Stimulated activated naive CD8-positive, alpha-beta T cell treated with anti-CD3 and anti-CD28 coated beads, Interleukin-15, Interleukin-2, amounts not matched to agents 100 ng/mL and 50 ng/mL, for 24 hours (primary cell): Measurements from ENCODE around the gene MRPS11.
"Not testable (repeated sequence)": the region's sequence is repeated elsewhere in the genome, so short reads cannot be mapped to it uniquely, and the experiment has no call there.

ENCODE experiments used
- H3K27ac Mint-ChIP-seq: one replicate; pipeline ENCODE4 v1.8.0; 2021; ENCODE audit warnings: mild to moderate bottlenecking, mixed read lengths
- H3K27me3 Mint-ChIP-seq: one replicate; pipeline ENCODE4 v1.8.0; 2021; ENCODE audit warnings: mixed read lengths
- H3K36me3 Mint-ChIP-seq: one replicate; pipeline ENCODE4 v1.8.0; 2021; ENCODE audit warnings: low read depth, mixed read lengths
- H3K4me1 Mint-ChIP-seq: one replicate; pipeline ENCODE4 v1.8.0; 2021; ENCODE audit warnings: low read depth, mixed read lengths
- H3K4me3 Mint-ChIP-seq: one replicate; pipeline ENCODE4 v1.8.0; 2021; ENCODE audit warnings: mild to moderate bottlenecking, mixed read lengths
- H3K9me3 Mint-ChIP-seq: one replicate; pipeline ENCODE4 v1.8.0; 2021; ENCODE audit warnings: mixed read lengths

Gene MRPS11

DNA sequence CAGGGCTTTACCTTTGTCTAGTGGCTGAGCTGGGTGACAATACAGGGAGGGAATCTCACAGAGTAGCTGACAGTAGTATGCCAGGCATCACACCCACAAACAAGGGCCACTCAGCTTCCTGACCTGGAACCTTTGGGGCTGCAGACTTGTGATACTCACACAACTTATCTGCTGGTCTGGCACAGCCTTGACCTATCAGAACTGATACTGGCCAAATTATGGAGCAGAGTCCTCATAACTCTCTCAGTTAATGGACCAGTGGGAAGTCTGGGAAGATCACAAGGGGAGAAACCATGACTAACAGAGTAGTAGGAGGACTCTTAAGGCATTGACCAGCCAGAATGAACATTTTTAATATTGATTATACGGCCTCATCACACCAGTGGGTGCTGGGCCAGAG is 19.8 kb upstream of the MRPS11 start:
- Mint-ChIP-seq H3K9me3 (peaks cover 7% of the 10 kb centered on the region), H3K27ac (no peak overlapping the region), H3K36me3 (no peaks in the 10 kb centered on the region), H3K4me1 (peaks cover 4% of the 10 kb centered on the region), H3K4me3 (no peak overlapping the region), H3K27me3 (peaks cover 21% of the 10 kb centered on the region)

DNA sequence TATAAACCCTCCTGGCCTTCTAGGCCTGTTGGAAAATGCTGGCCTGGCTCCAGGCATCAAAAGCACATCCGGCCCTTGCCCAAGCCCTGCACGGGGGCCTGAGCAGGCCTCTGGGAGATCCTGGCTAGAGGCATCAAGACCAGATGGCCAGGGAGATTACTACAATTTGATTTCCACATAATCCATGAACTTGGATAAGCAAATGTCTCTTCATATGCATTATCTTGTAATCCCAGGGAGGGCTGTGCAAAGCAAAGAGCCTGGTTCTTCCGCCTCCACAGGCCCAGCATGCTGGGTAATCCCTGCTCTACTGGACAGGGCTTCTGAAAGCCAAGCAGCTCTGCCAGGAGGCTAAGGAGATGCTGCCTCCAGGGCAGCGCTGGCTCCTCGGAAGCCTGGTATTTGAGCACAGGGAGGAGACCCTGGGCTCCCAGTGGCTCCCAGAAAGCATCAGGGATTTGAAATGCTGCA is 18.5 kb upstream of the MRPS11 start:
- Mint-ChIP-seq H3K27me3 (peaks cover 13% of the 10 kb centered on the region), H3K4me1 (peaks cover 4% of the 10 kb centered on the region), H3K27ac (no peak overlapping the region), H3K9me3 (peaks cover 4% of the 10 kb centered on the region), H3K4me3 (no peak overlapping the region), H3K36me3 (no peaks in the 10 kb centered on the region)

DNA sequence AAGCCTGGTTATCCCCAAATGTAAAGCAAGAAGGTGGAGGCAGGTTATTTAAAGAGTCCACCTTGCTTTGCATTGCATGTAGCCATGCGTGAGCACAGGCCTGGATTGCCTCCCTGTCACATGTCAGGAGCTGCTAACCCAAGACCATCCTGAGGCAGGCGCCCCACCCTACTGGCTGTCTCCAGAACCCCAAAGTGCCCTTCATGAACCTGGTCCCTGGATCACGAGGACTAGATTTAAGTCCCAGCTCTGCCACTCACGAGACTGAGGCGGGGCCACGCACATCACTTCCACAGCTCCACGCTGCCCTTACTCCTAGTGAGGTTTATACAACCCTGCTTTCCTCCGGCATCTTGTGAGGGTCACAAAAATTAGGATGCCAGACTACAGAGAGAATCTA is 17.9 kb upstream of the MRPS11 start:
- Mint-ChIP-seq H3K9me3 (no peaks in the 10 kb centered on the region), H3K36me3 (no peaks in the 10 kb centered on the region), H3K27me3 (peaks cover 13% of the 10 kb centered on the region), H3K4me1 (peaks cover 4% of the 10 kb centered on the region), H3K4me3 (no peak overlapping the region), H3K27ac (no peak overlapping the region)

DNA sequence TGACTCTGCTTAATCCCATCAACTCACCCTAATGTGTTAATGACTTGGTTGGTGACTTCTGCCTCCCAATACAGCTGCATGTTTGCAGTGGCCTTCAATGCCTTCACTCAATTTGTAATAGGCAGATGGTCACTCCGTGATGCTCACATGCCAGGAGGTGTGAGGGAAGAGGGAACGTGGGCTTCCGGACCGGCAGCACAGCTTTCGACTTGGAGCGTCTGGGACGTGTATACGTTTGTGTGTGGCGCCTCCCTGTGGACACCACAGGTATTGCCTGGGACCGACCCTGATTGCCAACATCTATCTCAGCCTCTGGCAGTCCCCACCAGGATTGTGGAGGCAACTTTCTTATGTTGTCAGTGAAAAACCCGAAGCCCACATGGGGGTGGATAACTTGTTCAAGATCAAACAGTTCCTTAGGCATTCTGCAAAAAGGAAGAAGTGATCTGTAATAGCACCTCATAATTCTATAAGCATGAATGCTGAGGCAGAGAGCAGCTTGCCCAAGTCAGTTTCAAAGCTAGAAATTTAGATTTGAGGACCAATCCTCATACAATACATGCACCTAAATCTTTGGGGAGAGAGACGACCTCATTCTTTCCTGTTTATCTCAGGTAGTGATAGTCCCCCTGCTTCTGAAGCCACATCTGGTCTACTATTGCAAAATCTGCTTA is 17.2 kb upstream of the MRPS11 start:
- no peaks in the 10 kb centered on the region for H3K36me3 Mint-ChIP-seq
- H3K27ac Mint-ChIP-seq, result no peak overlapping the region
- no peak overlapping the region for H3K4me3 Mint-ChIP-seq
- H3K27me3 Mint-ChIP-seq, result peaks cover 12% of the 10 kb centered on the region
- H3K4me1 Mint-ChIP-seq, result peaks cover 4% of the 10 kb centered on the region
- H3K9me3 Mint-ChIP-seq, result no peaks in the 10 kb centered on the region

DNA sequence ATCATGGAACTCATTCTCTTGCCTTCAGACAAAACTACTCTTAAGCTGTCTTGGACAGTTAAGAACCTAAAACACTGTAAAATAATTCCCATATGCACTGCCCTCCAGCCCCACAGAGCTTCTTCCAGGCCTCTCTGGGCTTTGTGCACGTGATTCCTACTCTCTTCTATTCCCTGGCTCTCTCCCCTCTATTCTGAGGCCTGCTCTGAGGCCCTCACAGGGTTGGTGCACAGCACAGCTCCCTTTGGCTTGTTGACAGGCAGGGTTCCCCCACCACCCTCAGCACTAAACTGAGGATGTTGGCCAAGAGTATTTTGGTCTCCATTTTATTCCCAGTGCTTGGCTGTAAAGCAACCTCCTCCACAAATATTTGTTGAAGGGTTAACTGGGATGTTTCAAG is 13.9 kb upstream of the MRPS11 start:
- H3K27ac Mint-ChIP-seq, result no peak overlapping the region
- H3K4me3 Mint-ChIP-seq, result no peak overlapping the region
- H3K36me3 Mint-ChIP-seq, result peaks cover 8% of the 10 kb centered on the region
- no peaks in the 10 kb centered on the region for H3K9me3 Mint-ChIP-seq
- peaks cover 4% of the 10 kb centered on the region for H3K27me3 Mint-ChIP-seq
- peaks cover 4% of the 10 kb centered on the region for H3K4me1 Mint-ChIP-seq

DNA sequence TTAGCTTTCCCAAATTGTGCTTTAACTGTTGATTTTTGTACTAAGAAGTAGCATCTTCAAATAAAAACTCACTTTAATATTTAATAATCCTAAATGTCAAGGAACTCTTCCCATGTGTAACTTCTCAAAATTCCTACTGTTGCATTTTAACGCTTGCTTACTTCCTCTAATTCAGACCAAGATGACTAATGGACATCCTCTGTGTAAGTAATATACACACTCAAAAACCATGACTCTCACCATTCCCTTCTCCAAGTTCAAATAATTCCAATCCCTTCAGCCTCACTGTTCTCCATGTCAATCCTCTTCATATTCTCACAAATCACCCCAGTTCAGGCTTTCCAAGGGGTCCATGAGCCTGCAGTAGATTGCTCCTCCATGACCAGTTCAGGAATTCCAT is 13.3 kb upstream of the MRPS11 start:
- H3K27me3 Mint-ChIP-seq, result peaks cover 4% of the 10 kb centered on the region
- no peaks in the 10 kb centered on the region for H3K9me3 Mint-ChIP-seq
- H3K36me3 Mint-ChIP-seq, result peaks cover 14% of the 10 kb centered on the region
- no peak overlapping the region for H3K4me3 Mint-ChIP-seq
- no peak overlapping the region for H3K27ac Mint-ChIP-seq
- H3K4me1 Mint-ChIP-seq, result peaks cover 4% of the 10 kb centered on the region

DNA sequence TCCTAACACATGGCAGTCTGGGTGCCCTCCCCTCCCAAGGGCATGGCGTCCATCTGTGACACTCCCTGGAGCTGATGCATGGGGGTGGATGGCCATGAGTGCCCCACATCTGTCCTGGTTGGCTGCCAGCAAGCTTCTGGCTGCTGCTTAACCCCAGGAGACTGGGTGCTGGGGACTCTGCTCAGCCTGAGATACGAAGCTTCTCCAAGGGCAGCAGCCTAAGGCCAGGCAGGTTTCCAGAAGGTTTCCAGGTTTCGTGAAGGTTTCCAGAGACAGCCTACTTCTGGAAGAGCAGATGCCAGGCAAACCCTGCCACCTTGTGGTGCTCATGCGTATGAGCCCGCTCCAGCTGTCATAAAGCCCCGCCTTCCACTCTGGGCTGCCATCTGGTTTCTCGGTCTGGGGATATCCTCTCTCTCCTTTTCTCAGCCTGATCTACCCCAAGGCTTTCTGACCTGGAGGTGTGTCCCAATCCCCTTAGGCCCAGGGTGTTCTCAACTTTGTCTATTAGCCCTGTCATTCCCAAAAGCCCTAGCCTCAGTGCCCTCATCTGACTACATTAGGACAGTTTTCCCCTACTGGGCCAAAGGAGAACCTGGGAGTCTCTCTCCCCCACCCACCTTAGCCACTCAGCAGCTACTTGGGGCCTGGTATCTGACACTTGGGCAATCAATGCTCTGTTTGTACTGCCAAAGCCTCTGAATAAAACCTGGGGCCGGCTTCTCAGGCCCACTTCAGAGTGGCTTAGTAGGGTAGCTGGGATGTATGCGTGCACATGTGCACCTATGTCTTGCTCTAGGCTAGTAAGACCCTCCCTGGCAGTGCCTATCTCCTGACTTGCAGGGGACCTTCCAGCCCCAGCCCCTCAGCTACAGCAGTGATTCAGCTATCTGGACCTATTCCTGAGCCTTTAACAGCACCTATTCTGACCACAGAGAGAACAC is 12.4 kb upstream of the MRPS11 start:
- no peak overlapping the region for H3K27ac Mint-ChIP-seq

DNA sequence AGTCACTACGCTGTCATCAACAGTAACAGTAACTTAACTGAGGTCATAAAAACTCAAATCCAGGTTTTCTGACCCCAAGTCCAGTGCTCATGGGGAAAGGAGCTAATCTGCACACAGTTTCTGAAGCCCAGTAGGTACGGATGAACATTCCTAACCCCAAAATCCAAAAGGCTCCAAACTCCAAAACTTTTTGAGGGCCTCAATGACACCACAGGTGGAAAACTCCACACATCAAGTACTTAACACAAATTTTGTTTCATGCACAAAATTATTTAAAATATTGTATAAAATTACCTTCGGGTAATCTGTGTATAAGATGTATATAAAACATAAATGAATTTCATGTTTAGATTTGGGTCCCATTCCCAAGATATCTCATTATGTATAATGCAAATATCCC is 10.8 kb upstream of the MRPS11 start:
- Mint-ChIP-seq H3K4me1 (no peaks in the 10 kb centered on the region), H3K36me3 (peaks cover 34% of the 10 kb centered on the region), H3K9me3 (no peaks in the 10 kb centered on the region), H3K27me3 (no peaks in the 10 kb centered on the region), H3K4me3 (no peak overlapping the region), H3K27ac (no peak overlapping the region)

More for the DNA sequence above, 12.4 kb upstream of the MRPS11 start:
- no peaks in the 10 kb centered on the region for H3K9me3 Mint-ChIP-seq
- H3K36me3 Mint-ChIP-seq, result peaks cover 22% of the 10 kb centered on the region
- H3K4me3 Mint-ChIP-seq, result no peak overlapping the region
- H3K27me3 Mint-ChIP-seq, result no peaks in the 10 kb centered on the region
- H3K4me1 Mint-ChIP-seq, result peaks cover 2% of the 10 kb centered on the region

DNA sequence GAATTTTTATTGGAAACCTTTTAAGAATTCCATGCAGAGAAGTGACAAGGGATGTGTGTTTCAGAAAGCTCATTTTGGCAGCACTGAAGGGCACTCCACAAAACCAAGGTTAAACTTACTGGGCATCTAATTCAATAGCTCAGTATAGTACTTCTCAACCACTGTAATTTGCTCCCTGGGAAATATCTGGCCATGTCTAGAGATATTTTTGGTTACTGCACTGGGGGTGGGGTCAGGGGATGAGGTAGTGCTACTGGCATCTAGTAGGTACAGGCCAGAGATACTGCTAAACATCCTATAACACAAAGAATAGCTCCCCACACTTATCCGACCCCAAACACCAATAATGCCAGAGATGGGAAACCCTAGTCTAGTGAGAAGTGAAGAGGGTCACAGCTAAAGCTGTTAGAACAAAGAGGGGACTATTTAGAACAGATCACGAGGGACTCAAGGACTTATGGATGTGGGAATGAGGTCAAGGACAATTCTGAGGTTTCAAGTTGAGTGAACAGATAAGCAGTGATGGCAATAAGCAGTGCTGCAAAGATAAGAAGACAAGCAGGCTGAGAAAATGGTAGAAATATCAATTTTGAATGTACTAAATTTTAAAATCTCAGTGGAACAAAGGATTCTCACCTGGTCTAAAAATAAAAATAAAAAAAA is 3.5 kb upstream of the MRPS11 start:
- Mint-ChIP-seq H3K27ac (peak overlapping the region; percentile 71), H3K9me3 (no peaks in the 10 kb centered on the region)

DNA sequence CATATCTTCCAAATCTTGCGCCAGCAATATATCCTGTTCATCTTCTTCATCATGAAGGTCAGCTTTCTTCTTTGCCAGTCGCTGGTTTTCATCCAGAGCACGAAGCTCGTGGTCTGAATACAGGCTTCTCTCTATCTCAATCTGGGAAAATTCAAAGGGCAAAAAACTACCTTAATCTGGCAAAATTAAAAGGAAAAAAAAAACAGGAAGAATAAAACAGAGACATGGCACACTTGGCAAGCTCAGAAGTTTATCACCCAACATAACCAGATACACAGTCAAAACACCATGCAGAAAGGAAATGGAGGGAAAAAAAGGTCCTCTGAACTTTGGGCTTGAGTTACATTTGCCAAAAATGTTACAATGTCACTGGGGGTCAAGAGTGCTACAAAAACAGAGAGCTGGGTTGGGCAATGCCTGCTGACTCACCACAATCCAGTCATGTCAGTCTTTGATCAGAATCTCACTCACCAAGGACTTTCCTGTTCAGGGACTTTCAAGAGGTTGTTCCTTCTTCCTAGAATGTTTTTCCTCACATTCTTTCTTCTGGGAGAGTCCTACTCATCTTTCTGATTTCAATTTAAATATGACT is 1.8 kb upstream of the MRPS11 start:
- Mint-ChIP-seq H3K4me3 (no peak overlapping the region), H3K36me3 (peaks cover 43% of the 10 kb centered on the region), H3K9me3 (no peaks in the 10 kb centered on the region), H3K27me3 (no peaks in the 10 kb centered on the region), H3K27ac (peak overlapping the region; percentile 100), H3K4me1 (peaks cover 25% of the 10 kb centered on the region)

More for the DNA sequence above, 3.5 kb upstream of the MRPS11 start:
- Mint-ChIP-seq H3K4me3 (no peak overlapping the region), H3K4me1 (peaks cover 25% of the 10 kb centered on the region), H3K36me3 (peaks cover 59% of the 10 kb centered on the region), H3K27me3 (no peaks in the 10 kb centered on the region)

DNA sequence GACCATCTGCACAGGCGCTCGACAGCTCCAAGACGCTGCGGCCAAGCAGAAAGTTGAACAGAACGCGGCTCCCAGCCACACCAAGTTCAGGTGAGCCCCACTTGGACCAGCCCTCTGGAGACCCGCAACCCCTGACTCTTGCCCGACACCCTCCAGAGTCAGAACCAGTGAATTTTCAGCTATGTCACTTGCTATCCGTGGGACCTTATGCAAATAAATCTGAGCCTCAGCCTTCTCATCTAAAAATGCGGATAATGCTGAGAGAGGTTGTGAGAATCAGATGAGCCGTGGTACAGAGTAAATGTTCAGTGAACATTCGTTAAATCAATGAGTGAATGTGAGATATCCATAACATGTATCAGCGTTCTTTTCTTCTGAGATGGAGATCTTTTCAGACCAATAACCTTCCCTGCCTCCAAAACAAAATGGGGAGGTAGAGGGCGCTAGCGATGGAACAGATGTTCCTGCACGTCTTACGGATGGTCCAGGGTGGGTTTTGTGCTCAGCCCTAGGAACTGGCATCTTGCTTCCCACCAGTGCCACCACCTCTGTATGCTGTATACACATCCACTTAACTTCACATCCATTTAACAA is 524 bp downstream of the MRPS11 start:
- Mint-ChIP-seq H3K4me3 (no peak overlapping the region), H3K9me3 (no peaks in the 10 kb centered on the region), H3K36me3 (peaks cover 41% of the 10 kb centered on the region), H3K27me3 (no peaks in the 10 kb centered on the region), H3K27ac (peak overlapping the region; percentile 100), H3K4me1 (peaks cover 33% of the 10 kb centered on the region)

DNA sequence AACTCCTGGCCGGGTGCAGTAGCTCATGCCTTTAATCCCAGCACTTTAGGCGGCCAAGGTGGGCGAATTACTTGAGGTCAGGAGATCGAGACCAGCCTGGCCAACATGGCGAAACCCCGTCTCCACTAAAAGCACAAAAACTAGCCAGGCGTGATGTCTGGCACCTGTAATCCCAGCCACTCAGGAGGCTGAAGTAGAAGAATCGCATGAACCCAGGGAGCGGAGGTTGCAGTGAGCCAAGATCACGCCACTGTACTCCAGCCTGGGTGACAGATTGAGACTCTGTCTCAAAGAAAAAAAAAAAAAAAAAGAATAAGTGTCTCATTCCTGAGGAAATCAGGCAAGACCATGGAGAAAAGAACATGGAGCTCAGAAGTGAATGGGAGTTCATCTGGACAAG is 1.2 kb downstream of the MRPS11 start:
- H3K36me3 Mint-ChIP-seq, result peaks cover 39% of the 10 kb centered on the region
- H3K9me3 Mint-ChIP-seq, H3K4me3 Mint-ChIP-seq, H3K27me3 Mint-ChIP-seq: not testable (repeated sequence)
- H3K27ac Mint-ChIP-seq, result peak overlapping the region; percentile 100
- H3K4me1 Mint-ChIP-seq, result peaks cover 33% of the 10 kb centered on the region

DNA sequence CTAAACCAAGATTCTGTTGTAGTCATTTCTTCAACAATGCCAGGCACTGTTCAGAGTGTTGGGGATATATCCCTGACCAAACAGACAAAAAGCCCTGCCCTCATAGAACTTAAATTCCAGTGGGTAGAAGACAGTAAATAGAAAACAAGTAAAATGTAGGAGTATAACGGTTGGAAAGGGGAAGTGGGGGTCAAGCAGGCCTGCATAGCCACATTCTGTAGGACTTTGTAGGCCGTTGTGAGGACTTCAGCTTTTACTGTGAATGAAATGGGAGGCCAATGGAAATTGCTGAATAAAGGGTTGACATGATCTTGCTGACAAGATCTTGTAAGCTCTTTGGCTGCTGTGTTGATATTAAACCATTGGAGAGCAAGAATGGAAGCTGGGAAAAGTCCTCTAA is 1.8 kb downstream of the MRPS11 start:
- H3K36me3 Mint-ChIP-seq, result peaks cover 35% of the 10 kb centered on the region
- peaks cover 31% of the 10 kb centered on the region for H3K4me1 Mint-ChIP-seq
- H3K27me3 Mint-ChIP-seq, result no peaks in the 10 kb centered on the region
- no peak overlapping the region for H3K4me3 Mint-ChIP-seq
- H3K9me3 Mint-ChIP-seq, result no peaks in the 10 kb centered on the region
- H3K27ac Mint-ChIP-seq, result no peak overlapping the region

DNA sequence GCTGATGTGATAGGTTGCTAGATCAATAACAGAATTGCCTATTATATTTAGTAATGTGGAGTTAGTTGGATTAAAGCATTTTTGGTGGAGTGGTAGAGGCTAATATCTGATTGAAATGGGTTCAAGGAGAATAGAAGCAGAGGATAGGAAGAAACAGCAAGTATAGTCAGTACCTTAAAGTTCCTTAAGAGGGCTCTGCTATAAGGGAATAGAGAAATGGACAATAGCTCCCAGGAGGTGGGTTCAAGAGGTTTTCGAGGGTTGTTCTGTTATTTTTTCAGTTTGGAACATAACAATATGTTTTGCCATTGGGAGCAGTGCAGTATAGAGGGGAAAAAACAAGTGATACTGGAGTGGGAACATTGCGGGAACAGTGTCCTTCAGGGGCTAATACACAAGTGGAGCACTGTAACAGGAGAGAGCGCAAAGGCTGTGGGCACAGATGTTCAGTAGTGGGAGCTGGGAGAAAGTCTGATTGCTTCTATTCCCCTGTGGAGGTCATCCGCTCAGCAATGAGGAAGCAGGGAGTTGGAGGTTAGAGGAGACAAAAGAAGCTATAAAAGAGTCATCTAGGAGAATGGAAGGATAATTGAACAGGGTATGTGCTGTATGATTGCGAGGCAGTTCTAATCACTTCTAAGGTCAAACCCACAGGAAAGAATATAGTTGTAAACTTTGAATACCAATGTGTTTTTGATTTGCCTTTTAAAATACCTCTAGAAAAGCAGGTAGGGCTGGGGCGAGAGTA is 3.3 kb downstream of the MRPS11 start:
- no peak overlapping the region for H3K27ac Mint-ChIP-seq
- H3K36me3 Mint-ChIP-seq, result peaks cover 30% of the 10 kb centered on the region
- H3K4me1 Mint-ChIP-seq, result peaks cover 19% of the 10 kb centered on the region
- H3K27me3 Mint-ChIP-seq, result no peaks in the 10 kb centered on the region
- no peak overlapping the region for H3K4me3 Mint-ChIP-seq
- no peaks in the 10 kb centered on the region for H3K9me3 Mint-ChIP-seq
